NCI-H187 treated with DMSO at 0.1 percent for 48 hours (cell line): Measurements from ENCODE around the gene HIVEP2.

Experiments used
- DNase-seq: peaks from one replicate; lab custom pipeline; 2025; lab: John Stamatoyannopoulos, UW

The HIVEP2 gene

DNA sequence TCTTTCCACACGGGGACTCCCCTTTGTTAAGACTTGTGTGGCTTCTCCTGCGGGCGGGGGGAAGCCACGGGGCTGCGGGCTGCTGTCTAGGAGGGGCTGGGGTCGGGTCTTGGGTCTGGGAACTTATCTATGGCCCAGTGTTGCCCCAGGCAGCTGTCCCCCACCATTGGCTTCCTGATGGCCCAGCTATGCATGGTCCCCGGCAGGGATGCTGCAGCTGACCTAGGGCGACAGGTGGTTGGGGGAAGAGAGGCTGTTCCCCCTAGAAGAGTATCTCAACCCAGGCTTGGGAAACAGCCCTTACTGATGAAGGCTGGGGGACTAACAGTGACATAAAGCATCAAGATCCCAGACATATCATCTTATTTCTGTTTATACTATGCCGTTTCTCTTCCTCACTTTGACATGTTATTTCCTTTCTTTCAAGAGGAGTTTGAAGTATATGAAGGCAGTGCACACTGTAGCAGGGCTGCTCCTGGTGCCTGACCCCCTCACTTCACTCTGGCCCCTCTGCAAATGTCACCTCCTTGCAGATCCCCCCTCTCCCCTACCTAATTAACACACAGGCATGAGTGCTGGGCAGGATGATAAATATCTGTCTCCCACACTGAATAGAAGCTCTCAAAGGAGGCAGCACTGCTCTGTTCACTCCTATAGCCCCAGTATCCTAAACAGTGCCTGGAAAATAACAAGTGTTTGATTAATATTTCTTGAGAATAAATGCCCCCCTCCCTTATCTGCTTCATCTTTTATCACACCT lies 87.0 kb downstream of the HIVEP2 start:
- no peak for DNase-seq

DNA sequence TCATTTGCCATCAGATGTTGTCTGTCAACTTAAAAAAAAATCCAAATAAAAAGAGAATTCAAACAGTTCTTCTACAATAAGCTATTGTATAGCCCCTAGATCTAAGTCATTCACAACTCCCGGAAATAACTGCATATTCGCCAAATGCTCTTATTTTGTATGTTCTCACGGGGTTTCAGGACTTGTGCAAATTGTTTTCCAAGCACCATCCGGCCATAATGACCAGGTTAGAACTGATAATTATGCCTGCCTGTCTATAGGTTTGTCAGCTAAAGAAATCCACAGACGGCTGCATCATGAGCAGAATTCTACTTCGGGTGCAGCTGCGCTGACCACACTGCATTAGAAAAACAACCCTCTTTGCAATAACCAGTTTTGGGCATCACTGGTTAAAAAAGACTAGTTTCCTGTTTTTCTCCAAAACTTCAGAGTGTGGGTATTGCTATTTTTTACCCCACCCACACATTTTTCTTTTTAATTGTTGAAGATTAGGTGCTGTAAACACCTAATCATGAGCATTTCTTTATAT lies 87.7 kb downstream of the HIVEP2 start:
- no peak for DNase-seq

DNA sequence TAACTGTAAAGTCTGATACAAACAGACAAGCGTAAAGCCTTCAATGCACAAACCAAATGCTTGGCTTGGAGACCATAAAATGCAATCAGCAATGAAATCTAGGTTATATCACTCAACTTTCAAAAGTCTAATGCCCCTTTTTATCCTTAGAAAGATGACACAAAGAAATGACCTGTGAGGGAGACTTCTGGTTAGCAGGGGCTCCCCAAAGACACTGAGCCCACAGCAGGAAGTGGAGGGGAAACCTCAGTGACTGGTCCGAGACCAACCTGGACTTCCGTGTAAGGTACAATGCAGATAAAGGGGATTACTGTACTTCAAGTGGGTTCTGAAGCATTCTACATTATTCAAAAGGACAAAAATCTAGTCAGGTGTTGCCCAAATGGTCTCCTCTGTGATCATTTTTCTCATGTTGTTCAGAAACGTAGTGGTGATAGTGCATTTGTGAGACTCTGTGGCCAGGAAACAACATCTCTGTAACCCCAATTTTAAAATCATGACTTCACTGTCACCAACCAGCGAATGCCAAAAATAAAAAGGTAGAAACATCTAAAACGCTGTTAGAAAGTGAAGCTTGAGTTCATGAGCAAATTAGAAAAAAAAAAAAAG lies 88.2 kb downstream of the HIVEP2 start:
- no peak for DNase-seq

DNA sequence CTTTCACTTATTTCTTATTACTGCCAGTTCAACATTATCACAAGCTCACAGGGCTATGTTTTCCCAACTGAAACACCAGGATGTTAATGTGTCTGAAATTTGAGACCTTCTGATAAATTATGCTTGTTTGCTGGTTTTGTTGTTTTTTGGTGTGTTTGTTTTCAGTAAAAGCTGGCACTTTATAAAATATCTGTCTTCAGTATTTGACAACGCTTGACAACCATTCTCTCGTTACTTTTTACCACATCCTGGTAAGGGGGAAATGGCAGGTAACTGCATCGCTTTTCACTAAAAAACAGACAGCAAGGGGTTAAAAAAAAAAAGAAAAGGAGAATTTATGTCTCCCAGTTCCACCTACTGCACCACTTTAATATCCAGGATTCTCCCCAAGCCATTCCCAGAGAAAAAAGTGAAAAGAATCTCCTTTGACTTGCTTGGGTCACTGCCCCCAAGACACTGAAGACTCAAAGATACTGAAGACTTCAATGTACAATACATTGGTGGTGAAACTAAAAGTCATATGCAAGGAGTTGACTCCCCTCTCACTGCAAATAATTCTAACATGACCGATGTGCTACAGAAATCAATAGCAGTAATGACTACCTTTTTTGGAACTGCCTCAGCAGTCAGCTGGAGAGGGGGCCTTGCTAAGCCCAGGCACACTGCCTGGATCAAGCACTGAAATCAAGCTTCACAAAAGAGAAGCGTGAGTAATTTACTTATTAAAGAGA lies 88.9 kb downstream of the HIVEP2 start:
- DNase-seq, result no peak

DNA sequence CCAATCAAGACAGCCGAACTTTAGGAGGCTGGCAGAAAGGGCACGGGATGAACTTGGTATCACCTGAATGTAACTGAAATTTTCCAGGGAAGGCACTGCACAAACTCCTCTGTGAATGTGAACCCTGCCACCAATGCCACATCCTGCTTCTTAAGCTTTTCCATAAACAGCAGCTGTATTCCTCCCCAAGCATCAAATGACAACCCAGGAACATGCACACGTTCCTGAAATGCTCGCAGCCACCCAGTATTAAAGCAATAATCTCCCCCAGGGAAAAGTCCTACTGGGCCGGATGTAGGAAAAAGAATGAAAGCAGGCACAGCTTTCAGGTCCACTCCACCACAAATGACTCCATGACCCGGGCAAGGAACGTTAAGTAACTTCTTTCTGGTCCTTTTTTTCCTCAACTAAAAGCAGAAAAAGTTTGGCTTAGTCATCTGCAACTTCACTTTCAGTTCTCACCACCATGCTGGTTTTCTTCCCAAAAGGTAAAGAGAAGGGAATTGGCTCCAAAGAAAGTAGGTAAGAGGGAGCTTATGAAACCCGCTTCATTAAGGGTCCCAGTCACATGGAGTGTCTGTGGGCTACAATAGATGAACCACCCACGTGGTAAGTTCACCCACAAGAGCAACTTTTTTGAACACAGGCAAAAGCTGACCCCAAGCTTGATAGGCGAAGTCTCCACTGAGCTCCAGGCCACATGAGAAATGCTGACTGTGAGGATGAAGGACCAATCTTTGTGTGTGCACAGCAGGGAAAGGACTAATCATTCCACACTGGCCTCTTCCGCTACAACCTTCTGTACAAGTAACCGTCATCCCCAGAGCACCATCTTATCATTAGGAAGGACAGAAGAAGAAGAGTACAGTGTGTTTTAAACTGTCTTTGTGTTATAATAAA lies 90.1 kb downstream of the HIVEP2 start:
- DNase-seq, result no peak

DNA sequence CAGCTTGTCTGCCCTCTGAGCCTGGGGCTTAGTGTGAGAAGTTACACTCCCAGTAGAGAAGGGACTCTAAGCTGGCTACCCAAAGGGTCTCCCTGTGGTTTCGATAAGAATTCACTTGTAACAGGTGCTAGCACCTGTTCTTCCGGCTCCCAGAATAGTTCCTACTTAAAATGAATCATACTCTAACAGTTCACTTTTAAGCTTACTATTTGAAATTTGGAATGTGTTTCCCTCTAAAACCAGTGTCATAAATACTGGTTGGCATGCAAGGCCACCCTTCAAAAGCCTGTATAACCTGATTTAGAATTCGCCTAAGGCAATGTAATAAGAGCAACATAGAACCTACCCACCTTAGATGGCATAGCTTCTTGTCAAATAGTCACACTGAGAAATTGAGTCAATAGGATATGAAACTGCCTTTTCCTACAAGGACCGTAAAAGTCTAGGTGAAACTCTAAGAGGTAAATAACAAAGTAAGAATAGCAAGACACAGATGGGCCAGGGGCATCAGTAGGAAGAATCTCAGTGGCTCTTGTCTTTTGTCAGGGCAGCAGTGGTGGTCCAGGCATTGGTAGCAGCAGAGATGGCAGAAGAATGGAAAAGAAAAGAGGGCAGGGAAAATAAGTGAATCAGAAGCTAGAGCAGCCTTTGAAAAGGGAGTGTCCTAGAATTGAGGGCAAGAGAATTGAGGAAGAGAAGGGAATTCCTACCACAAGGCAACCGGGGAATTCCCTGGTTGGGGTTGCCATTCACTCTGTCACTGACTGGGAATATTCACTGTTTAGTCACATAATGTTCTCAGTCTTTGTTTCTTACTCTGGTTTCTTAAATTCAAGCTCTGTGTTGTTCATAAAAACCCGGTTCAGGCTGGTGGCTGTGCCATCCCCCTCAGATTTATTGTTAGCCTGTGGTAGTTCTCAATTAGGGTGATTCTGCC lies 91.5 kb downstream of the HIVEP2 start:
- no peak for DNase-seq

DNA sequence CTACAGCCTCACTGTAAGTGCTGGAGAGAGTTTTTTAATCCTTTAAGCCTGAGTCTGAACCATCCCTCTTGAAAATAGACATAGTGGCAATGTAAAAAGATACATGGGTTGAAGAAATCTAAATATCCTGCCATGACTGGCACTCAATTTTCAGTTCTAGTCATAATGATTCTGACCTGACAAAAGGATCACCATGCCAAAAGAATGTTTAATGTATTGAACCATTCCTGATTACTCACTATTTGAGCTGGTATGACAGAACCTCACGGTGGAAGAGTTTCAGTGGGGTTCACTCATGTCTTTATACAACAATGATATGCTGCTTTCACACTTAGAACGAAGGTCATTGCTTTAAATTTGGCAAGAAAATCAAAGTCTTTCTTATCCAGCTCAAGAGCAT lies 93.4 kb downstream of the HIVEP2 start:
- DNase-seq, result no peak

DNA sequence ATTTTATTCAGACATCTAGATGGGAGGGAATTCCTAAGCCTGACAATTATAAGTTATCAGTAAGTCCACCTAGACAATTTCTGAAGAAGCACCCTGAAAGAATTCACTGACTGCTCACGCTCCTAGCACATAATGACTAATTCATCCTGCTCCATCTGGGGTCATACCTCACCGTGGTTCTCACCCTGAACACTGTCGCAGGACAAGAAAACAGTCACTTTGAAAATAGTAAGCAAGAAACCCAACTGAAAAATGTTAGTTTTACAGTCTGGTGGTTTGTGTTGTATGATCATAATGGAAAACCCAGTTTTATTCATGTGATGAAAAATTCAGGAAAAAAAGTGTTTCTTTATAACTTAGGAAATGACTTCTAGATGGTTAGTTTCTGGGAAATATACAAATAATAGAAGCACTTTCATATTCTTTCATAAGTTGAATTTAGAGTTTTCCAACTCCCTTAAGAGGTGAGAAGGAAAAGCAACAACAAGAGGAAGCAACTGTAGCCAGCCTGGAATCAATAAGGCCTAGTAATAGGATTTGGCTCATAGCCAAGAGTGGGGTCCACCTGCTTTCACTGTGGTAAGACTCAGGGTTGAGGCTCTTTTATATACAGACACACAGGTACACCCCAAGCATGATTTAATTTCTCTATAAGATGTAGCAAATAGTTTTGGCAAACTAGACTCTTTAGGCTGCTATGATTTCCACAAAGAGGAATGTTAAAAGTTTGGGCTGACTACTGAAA lies 94.1 kb downstream of the HIVEP2 start:
- DNase-seq, result no peak

DNA sequence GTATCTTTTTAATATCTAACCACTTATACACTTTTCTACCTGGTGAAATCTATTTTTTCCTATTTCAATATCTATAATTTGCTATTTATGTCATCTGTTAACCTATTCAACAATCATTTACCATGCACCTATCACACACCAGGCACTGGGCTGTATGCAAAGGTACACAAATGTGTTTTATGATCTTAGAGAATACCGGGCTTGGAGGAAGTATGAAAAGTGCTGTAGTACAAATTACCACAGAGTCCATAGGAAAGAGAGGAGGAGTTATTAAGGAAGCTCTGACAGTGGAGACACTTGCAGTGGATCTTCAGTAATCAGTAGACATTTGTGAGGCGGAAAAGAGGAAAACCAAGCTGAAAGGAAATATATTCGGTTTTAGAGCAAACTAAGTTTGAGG lies 96.0 kb downstream of the HIVEP2 start:
- DNase-seq, result no peak

DNA sequence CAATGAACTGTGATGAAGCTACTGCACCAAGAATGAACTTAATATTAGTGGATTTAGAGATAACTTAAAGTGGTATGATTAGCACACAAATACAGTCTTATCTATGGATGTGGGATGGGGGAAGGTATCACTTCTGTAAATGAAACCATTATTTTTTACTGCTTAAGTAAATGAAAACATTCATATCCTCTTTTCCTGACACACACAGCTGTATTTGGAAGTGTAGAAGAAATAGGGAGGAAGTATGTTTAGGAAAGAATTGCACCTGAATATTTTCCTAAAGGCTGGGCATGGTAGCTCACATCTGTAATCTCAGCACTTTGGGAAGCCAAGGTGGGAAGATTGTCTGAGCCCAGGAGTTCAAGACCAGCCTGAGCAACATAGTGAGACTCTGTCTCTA lies 96.8 kb downstream of the HIVEP2 start:
- DNase-seq, result no peak

DNA sequence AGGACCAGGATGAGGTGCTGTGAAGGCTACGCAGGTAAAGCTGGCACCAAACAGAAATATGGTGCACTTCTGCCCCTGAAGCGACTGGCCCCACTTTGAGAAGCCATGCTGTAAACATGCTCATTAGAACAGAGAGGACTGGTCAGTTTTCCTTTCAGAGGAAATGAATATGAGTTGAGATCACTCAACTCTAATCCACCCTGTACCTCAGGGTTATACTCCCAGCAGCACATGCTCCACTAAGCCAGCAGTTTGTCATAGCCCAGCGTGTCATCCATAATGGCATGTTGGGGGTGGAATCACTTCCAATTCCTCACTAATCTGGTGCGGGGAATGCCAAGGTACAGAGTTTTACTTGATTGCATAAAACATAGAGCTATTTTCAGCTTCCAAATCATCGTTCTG lies 98.1 kb downstream of the HIVEP2 start:
- DNase-seq, result no peak

DNA sequence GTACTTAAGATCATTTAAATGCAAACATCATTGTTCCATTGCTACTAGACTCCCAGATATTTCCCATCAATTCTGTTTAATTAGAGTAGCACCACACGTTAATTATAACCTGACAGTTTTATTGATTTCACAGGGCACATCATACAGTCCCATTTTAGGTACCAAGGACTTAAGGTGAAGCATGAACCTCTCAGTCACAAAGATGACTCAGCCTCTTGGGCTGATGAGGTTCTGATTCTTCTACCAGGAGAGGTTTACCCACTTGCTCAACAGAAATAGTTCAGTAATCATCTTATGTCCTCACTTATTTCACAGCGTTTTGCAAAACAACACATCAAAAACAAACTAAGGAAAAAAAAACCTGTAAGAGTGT lies 98.5 kb downstream of the HIVEP2 start:
- no peak for DNase-seq

DNA sequence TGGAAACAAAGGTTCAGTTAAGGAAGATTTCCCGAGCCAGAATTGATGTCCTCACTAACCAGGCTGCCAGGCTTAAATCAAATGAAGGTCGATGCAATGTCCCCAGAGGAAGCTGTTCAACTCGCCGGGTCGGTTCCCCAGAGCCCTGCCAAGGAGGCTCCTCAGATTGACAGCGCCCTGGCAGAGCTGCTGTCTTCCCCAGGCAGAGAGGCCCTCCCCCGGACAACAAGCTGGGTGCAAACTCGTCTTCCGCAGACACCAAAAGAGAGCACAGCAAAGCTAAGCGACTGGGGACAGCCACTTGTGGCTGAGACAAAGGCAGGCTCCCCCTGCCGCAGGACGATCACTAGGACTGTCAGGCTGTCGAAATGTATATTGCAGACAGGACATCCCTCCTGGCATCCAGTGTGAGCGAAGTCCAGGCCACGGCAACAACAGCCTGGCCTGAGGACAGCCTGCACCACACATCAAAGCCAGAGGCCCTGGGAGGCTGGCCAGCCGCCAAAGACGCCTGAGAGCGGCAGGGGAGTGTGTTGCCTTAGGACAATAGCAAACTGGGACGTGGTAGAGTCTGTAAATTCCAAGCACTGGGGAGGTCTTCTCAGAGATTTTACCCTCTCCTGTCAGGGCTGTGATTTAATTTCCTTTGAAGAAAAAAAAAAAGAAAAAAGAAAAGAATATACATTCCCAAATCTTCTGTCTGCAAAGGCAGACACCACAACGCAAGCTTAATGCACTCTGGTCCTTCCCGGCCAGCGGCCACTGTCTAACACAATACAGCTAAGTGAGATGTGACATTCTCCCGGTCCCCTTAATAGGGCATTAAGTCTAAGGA lies 99.1 kb downstream of the HIVEP2 start:
- DNase-seq, result no peak

DNA sequence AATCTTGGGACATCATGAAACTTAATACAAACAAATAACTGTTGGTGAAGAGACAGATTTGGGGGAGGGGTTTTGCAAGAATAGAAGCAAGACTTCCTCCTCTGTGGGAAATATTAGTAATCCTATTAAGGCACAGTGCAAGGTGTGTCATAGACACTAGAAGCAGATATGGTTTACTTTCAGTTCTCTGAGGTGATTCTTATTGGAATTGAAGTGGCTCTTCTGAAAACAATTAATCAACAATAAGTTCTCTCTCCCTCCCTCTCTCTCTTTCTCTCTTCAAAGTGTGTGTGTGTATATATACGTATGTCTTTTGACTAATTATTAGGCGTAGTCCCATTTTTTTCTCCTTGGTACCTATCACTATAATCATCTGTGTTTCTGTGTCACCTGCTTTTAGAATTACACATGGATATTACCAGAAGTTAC lies 99.8 kb downstream of the HIVEP2 start:
- no peak for DNase-seq

DNA sequence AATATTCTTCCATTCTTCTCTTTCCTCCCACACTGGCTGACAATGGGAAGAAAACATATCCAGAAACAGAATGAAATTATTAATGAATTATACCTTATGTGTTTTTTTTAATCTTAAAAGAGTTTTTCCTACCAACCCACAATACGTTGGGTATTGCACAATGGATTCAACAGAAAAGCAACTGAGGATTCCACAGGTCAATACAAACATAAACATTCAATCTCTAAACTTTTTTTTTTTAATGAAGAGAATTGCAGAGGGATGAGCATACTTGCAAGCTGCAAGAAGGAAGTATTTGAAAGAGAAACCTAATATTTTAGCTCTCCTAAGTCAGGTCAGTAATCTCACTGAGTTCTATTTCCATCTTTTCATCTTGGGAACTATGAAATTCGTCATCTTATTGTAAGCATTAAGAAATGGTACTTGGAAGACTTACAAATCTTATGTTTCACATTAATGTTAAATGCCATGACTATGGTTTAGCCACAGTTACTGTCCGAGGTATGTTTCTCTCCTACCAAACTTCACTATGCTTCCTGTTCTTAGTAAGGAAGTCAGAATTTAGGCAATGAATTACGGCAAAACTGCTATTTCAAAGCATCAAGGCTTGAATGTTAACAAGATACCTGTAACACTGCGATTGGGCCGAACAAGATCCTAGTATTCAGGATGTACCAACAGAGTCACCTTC lies 100.8 kb downstream of the HIVEP2 start:
- DNase-seq, result no peak

DNA sequence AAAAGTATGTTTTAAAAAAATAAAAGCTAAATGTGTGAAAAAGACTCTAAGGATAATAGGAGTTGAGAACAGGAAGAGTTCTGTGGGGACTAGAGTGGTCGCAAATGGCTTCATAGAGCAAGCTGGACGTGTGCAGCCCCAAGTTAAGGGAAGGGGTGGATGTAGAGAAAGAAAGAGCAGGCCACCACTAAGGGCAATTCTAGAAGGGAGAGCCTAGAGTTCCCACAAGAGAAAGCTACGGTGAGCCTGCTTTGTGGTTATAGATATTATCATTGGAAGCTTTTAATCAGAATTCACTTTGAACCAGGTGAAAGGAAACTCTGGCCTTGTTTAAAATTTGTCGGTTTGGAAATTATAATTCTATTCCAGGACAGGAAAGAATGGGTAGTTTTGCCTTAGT lies 101.6 kb downstream of the HIVEP2 start:
- no peak for DNase-seq

DNA sequence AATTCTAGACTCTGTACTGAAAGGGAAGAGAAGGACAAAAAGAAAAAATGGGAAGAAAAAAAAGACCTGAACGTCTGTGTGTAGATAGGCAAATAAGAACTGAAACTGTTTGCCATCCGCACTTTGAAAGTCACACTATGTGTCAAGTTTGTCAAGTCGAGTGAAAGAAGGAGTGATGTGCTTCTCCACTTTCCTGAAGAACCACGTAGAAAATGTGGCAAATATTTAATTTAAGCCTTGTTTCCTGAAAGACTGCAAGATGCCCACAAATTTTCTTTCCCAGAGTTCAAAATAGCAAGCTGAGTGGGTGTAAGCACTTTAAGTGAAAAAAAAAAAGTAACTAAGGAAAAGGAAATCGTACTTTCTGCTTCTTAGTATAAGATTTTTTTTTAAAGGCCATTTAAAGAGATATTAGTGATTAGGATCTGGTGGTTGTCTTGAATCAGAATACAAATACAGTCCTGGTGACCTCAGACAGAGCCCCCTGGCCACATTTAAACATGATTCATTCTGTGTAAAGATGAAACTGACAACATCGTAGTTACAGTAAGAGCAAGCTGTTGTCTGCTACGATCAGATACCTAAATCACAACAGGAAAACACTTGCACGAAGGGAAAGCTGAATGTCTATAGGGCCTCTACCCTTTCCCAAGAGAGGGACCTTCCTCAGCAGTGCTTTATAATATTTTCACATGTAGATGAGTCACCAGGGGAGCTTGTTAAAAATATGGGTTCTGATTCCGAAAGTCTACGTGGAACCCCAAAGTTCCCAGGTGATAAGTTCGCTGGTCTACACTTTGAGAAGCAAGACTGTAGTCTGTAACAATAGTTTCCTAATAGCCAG lies 102.3 kb downstream of the HIVEP2 start:
- DNase-seq, result no peak

DNA sequence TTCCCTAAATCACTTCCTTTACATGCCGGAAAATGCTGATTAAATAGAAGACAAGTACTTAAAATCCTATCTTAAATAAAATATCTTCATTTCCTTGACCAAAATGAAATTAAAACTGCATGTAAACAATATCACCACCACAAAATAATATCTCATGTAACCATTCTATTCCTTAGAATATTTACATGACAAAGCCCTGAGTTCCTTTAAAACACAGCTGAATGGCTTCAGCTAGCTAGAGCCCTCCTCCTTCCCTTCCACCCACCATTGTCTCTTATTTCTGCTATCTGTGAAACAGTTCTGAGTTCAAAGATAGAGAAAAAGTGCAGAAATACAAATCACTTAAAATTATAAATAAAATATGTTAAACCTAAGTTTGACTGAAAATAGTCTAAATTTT lies 103.1 kb downstream of the HIVEP2 start:
- no peak for DNase-seq
